Measurements from ENCODE around the gene ATRN. TPM values are rescaled to one million over a fixed set of nuclear protein-coding genes. Genes with fewer than 3 reads are reported as not detected.
"Not testable (repeated sequence)": the region's sequence is repeated elsewhere in the genome, so short reads cannot be mapped to it uniquely, and the experiment has no call there.

ATRN gene
- total RNA-seq, 1 donor from 2014 or later, result 31.6 TPM

DNA sequence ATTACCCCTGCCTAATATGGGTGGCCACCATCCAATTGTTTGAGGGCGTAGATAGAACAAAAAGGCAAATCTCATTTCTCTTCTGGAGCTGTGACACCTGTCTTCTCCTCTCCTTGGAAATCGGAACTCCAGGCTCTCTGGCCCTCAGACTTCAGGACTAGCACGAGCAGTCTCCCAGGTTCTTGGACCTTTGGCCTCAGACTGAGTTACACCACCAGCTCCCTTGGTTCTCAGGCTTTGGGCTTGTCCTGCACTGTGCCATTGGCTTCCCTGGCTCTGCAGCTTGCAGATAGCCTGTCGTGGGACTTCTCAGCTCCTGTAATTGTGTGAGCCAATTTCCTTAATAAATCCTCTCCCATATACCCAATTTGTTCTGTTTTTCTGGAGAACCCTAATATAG is 34.3 kb downstream of the ATRN start:
- intact Hi-C loops (cut with DNase I), result no loop called here

GRCh38 chr20:3509064-3509463 is 38.2 kb downstream of the ATRN start:
- H3K36me3 ChIP-seq, result no peaks in the 10 kb centered on the region
- DNase-seq, result no peak
- no peak overlapping the region for H3K4me3 ChIP-seq
- H3K4me1 ChIP-seq, result no peaks in the 10 kb centered on the region
- H3K27ac ChIP-seq, result no peak overlapping the region
- ATAC-seq, result no peak
- H3K27me3 ChIP-seq, result no peaks in the 10 kb centered on the region
- intact Hi-C loops (cut with DNase I), result no loop called here
- TF ChIP-seq, protein P1, sequence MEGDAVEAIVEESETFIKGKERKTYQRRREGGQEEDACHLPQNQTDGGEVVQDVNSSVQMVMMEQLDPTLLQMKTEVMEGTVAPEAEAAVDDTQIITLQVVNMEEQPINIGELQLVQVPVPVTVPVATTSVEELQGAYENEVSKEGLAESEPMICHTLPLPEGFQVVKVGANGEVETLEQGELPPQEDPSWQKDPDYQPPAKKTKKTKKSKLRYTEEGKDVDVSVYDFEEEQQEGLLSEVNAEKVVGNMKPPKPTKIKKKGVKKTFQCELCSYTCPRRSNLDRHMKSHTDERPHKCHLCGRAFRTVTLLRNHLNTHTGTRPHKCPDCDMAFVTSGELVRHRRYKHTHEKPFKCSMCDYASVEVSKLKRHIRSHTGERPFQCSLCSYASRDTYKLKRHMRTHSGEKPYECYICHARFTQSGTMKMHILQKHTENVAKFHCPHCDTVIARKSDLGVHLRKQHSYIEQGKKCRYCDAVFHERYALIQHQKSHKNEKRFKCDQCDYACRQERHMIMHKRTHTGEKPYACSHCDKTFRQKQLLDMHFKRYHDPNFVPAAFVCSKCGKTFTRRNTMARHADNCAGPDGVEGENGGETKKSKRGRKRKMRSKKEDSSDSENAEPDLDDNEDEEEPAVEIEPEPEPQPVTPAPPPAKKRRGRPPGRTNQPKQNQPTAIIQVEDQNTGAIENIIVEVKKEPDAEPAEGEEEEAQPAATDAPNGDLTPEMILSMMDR (IDR thresholded peaks at IDR 0.05), result no peak
- H3K9me3 ChIP-seq, result no peaks in the 10 kb centered on the region

More for the DNA sequence above, 34.3 kb downstream of the ATRN start:
- no peaks in the 10 kb centered on the region for H3K36me3 ChIP-seq
- H3K27ac ChIP-seq, result no peak overlapping the region
- H3K27me3 ChIP-seq, result no peaks in the 10 kb centered on the region
- ATAC-seq (no peak), DNase-seq (no peak)
- H3K4me1 ChIP-seq, result no peaks in the 10 kb centered on the region
- H3K4me3 ChIP-seq, result no peak overlapping the region
- no peaks in the 10 kb centered on the region for H3K9me3 ChIP-seq
- TF ChIP-seq, protein P1 (IDR thresholded peaks at IDR 0.05), result no peak

GRCh38 chr20:3510110-3510509 is 39.3 kb downstream of the ATRN start:
- Histone ChIP-seq H3K4me3 (no peak overlapping the region), H3K27ac (no peak overlapping the region), H3K9me3 (no peaks in the 10 kb centered on the region), H3K4me1 (no peaks in the 10 kb centered on the region), H3K27me3 (no peaks in the 10 kb centered on the region), H3K36me3 (no peaks in the 10 kb centered on the region)
- intact Hi-C loops (cut with DNase I), result no loop called here
- no peak for ATAC-seq
- no peak for DNase-seq
- TF ChIP-seq, protein P1 (IDR thresholded peaks at IDR 0.05), result no peak

GRCh38 chr20:3512239-3512638 is 41.4 kb downstream of the ATRN start:
- H3K9me3 ChIP-seq; H3K4me3 ChIP-seq; H3K27me3 ChIP-seq; H3K4me1 ChIP-seq; ATAC-seq; DNase-seq; H3K27ac ChIP-seq; intact Hi-C loops (cut with DNase I); H3K36me3 ChIP-seq: not testable (repeated sequence)

- Histone ChIP-seq H3K9me3 (no peaks in the 10 kb centered on the region), H3K4me1 (no peaks in the 10 kb centered on the region), H3K4me3 (no peak overlapping the region), H3K27me3 (no peaks in the 10 kb centered on the region), H3K27ac (no peak overlapping the region), H3K36me3 (no peaks in the 10 kb centered on the region)
- DNase-seq, result no peak
- no peak for ATAC-seq
- intact Hi-C loops (cut with DNase I), result no loop called here
- TF ChIP-seq, protein P1 (IDR thresholded peaks at IDR 0.05), result no peak
Observed at GRCh38 chr20:3514012-3514642, 43.3 kb downstream of the ATRN start.

- Histone ChIP-seq H3K27me3 (no peaks in the 10 kb centered on the region), H3K4me3 (no peak overlapping the region), H3K4me1 (no peaks in the 10 kb centered on the region), H3K27ac (no peak overlapping the region), H3K9me3 (no peaks in the 10 kb centered on the region), H3K36me3 (no peaks in the 10 kb centered on the region)
- DNase-seq (no peak), ATAC-seq (no peak)
- TF ChIP-seq, protein P1 (IDR thresholded peaks at IDR 0.05), result no peak
- intact Hi-C loops (cut with DNase I), result no loop called here
Observed at GRCh38 chr20:3515379-3516170, 44.8 kb downstream of the ATRN start.
